HepG2 (cell line): ENCODE measurements around the gene IFT172. TPM values are rescaled to one million over a fixed set of nuclear protein-coding genes. Genes with fewer than 3 reads are reported as not detected.

Experiments used
- ARID2 ChIP-seq: sonication (generic); formaldehyde crosslinking; IDR thresholded peaks from 2 replicates; pipeline ENCODE4 v1.8.1; 2022; ENCODE audit warnings: mild to moderate bottlenecking, missing genetic modification reagents, borderline replicate concordance
- ATM ChIP-seq: fragments of 450-650 bp; IDR thresholded peaks from 2 replicates; pipeline ENCODE4 v1.7.1; 2017; ENCODE audit warnings: mild to moderate bottlenecking, borderline replicate concordance
- DNMT1 ChIP-seq: sonication (generic); formaldehyde crosslinking; IDR thresholded peaks from 2 replicates; pipeline ENCODE4 v1.5.1; 2020; ENCODE audit warnings: mild to moderate bottlenecking, missing genetic modification reagents
- KAT2B ChIP-seq: fragments of 150-350 bp; IDR thresholded peaks from 2 replicates; pipeline ENCODE4 v1.6.1; 2014; ENCODE audit warnings: low read depth, low read length, borderline replicate concordance
- KLF9 ChIP-seq: IDR thresholded peaks from 2 replicates; pipeline ENCODE4 v1.6.1; 2016; ENCODE audit warnings: low read depth
- MIXL1 ChIP-seq: IDR thresholded peaks from 2 replicates; pipeline ENCODE4 v1.6.1; 2016
- MXD4 ChIP-seq: IDR thresholded peaks from 2 replicates; pipeline ENCODE4 v1.6.1; 2016; ENCODE audit warnings: mild to moderate bottlenecking, missing biosample characterization, missing genetic modification reagents
- MZF1 ChIP-seq: sonication (generic); formaldehyde crosslinking; IDR thresholded peaks from 2 replicates; pipeline ENCODE4 v1.8.1; 2023; ENCODE audit warnings: mild to moderate bottlenecking, missing genetic modification reagents, borderline replicate concordance
- NFYB ChIP-seq: sonication (generic); formaldehyde crosslinking; IDR thresholded peaks from 2 replicates; pipeline ENCODE4 v1.4.0; 2020; ENCODE audit warnings: missing genetic modification reagents
- RFX1 ChIP-seq: fragments of 450-650 bp; IDR thresholded peaks from 2 replicates; pipeline ENCODE4 v1.6.1; 2017
- RFX5 ChIP-seq: IDR thresholded peaks from 2 replicates; pipeline ENCODE4 v1.6.1; 2011; ENCODE audit warnings: low read depth, low read length, improper control_type of control experiment
- ZBTB7B ChIP-seq: sonication (generic); formaldehyde crosslinking; IDR thresholded peaks from 2 replicates; pipeline ENCODE4 v1.4.0; 2020; ENCODE audit warnings: missing genetic modification reagents
- ZNF350 ChIP-seq: sonication (generic); formaldehyde crosslinking; IDR thresholded peaks from 2 replicates; pipeline ENCODE4 v1.4.0; 2020; ENCODE audit warnings: mild to moderate bottlenecking, low read depth, missing genetic modification reagents, borderline replicate concordance
- ZNF713 ChIP-seq: sonication (generic); formaldehyde crosslinking; IDR thresholded peaks from 2 replicates; pipeline ENCODE4 v1.4.0; 2020; ENCODE audit warnings: mild to moderate bottlenecking, missing genetic modification reagents
- ZNF737 ChIP-seq: sonication (generic); formaldehyde crosslinking; IDR thresholded peaks from 2 replicates; pipeline ENCODE4 v1.5.0; 2020; ENCODE audit warnings: missing genetic modification reagents, mild to moderate bottlenecking, borderline replicate concordance
- ZNF782 ChIP-seq: sonication (generic); formaldehyde crosslinking; IDR thresholded peaks from 2 replicates; pipeline ENCODE4 v1.4.0; 2020; ENCODE audit warnings: missing genetic modification reagents, mild to moderate bottlenecking, borderline replicate concordance
- polyA plus RNA-seq, 8 experiments: library from polyadenylated mRNA; depleted of rRNA in 3 of 8; stranded (reverse) in 7 of 8; unstranded in 1 of 8; fragments of >200 nt; fragmentation: Illumina TruSeq in 4 of 8; extraction: Trizol in 4 of 8; gene quantifications; 2 replicates each; pipeline versions ENCODE4 v1.2.1 to v1.2.3, GENCODE V29; 2011 to 2016; ENCODE audit warnings: low read depth in 4 of 8, missing spikeins in 1 of 8, mixed read lengths in 1 of 8; ENCODE audit not compliant: insufficient read depth in 1 of 8
- total RNA-seq, 5 experiments: library from RNA; depleted of rRNA; stranded (reverse); fragments of >200 nt; fragmentation: Illumina TruSeq; extraction: Trizol; gene quantifications; 2 replicates each; pipeline ENCODE4 v1.2.3, GENCODE V29; 2016; ENCODE audit warnings: low read depth in 1 of 5
- TF ChIP-seq, protein P1 (sequence below): sonication (generic); formaldehyde crosslinking; IDR thresholded peaks from 2 replicates; pipeline ENCODE4 v1.4.0; 2020; ENCODE audit warnings: mild to moderate bottlenecking, missing genetic modification reagents
- TF ChIP-seq, protein P2 (sequence below): sonication (generic); formaldehyde crosslinking; IDR thresholded peaks from 2 replicates; pipeline ENCODE4 v1.8.1; 2023; ENCODE audit warnings: mild to moderate bottlenecking, missing genetic modification reagents
- TF ChIP-seq, protein P3 (sequence below): sonication (generic); formaldehyde crosslinking; IDR thresholded peaks from 2 replicates; pipeline ENCODE4 v1.5.1; 2020; ENCODE audit warnings: mild to moderate bottlenecking, missing genetic modification reagents, moderate library complexity
- TF ChIP-seq, protein P4 (sequence below): IDR thresholded peaks from 2 replicates; pipeline ENCODE4 v1.6.1; 2016; ENCODE audit warnings: control low read depth

IFT172 gene
- total and polyA plus RNA-seq, 2 of the 13 experiments (the other 11 are each of a cell fraction or from before 2014, with no cell fraction given): 21.6 to 35.7 TPM

DNA sequence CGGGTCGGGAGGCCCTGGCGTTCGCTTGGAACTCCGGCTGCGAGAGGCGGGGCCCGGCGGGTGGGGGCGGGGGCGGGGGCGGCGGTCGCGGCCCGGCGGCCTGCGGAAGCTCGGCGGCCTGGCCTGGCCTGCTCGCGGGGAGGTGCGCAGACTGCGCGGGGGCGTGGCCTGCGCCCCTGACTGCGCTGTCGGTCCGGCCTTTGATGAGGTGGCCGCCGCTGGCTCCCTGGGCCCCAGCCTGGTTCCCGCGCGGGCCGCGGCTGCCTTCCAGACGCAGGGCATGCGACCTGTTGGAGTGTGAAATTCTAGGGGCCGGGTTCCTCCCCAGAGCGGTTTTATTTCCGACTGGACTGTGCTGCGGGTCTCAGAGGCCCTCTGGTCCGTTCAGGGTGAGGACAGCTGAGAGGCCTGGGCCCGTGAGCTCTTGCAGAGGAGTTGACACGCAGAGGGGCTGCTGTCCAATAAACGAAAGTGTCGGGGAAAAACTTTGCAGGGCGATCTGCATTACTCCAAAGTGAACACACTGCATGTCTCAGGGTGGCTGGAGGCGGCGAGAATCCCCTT, 60.5 kb downstream of the IFT172 start (continued):
- TF ChIP-seq, protein P1, sequence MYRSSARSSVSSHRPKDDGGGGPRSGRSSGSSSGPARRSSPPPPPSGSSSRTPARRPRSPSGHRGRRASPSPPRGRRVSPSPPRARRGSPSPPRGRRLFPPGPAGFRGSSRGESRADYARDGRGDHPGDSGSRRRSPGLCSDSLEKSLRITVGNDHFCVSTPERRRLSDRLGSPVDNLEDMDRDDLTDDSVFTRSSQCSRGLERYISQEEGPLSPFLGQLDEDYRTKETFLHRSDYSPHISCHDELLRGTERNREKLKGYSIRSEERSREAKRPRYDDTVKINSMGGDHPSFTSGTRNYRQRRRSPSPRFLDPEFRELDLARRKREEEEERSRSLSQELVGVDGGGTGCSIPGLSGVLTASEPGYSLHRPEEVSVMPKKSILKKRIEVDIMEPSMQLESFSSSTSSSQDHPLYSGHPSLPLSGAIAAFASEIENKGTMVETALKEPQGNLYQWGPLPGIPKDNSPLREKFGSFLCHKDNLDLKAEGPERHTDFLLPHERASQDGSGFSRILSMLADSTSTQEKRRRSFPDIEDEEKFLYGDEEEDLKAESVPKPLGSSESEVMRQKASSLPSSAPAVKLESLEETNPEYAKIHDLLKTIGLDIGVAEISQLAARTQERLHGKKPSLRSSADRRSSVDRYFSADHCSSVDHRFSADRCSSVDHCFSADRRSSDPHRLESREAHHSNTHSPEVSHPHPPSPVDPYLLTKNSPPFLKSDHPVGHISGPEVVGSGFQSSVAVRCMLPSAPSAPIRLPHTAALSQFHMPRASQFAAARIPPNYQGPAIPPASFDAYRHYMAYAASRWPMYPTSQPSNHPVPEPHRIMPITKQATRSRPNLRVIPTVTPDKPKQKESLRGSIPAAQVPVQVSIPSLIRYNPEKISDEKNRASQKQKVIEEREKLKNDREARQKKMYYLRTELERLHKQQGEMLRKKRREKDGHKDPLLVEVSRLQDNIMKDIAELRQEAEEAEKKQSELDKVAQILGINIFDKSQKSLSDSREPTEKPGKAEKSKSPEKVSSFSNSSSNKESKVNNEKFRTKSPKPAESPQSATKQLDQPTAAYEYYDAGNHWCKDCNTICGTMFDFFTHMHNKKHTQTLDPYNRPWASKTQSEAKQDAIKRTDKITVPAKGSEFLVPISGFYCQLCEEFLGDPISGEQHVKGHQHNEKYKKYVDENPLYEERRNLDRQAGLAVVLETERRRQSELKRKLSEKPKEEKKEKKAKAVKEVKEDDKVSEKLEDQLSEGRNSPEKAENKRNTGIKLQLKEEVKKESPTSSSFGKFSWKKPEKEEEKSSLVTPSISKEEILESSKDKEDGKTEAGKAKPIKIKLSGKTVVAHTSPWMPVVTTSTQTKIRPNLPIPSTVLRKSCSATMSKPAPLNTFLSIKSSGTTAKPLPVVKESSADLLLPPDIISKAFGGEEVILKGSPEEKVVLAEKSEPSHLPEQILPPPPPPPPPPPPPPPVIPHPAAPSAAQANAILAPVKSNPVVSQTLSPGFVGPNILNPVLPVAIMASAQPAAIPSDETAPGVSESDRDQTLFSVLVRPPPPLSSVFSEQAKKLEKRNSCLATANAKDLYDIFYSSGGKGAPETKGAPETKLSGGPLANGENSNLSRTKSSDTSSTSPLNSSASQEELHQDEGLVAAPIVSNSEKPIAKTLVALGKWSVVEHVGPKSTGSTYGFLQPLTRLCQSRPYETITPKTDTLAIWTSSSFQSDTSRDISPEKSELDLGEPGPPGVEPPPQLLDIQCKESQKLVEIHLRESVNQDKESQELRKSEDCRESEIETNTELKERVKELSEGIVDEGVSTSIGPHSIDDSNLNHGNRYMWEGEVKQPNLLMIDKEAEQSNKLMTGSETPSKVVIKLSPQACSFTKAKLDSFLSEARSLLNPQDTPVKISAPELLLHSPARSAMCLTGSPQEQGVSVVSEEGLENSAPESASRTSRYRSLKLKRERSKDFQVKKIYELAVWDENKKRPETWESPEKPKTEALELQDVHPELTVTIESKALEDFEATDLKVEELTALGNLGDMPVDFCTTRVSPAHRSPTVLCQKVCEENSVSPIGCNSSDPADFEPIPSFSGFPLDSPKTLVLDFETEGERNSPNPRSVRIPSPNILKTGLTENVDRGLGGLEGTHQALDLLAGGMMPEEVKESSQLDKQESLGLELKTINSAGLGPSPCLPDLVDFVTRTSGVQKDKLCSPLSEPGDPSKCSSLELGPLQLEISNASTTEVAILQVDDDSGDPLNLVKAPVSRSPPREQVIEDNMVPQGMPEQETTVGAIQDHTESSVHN: peak; percentile 69; the same call in 1 of the 2 replicates
- no peak for TF ChIP-seq ZNF737 (CRISPR knock-in tag)
- TF ChIP-seq KAT2B: no peak
- no peak; the same call in 1 of the 2 replicates for TF ChIP-seq ZBTB7B (CRISPR knock-in tag)
- TF ChIP-seq RFX1: no peak
- no peak for TF ChIP-seq MZF1 (CRISPR knock-in tag)
- no peak for TF ChIP-seq RFX5
- TF ChIP-seq ZNF350: no peak
- TF ChIP-seq NFYB (CRISPR knock-in tag): no peak
- no peak for TF ChIP-seq ARID2 (CRISPR knock-in tag)
- TF ChIP-seq DNMT1 (CRISPR knock-in tag): no peak
- TF ChIP-seq MXD4 (CRISPR knock-in tag): peak; percentile 38; the same call in 1 of the 2 replicates
- no peak for TF ChIP-seq MIXL1 (CRISPR knock-in tag)
- TF ChIP-seq, protein P2, sequence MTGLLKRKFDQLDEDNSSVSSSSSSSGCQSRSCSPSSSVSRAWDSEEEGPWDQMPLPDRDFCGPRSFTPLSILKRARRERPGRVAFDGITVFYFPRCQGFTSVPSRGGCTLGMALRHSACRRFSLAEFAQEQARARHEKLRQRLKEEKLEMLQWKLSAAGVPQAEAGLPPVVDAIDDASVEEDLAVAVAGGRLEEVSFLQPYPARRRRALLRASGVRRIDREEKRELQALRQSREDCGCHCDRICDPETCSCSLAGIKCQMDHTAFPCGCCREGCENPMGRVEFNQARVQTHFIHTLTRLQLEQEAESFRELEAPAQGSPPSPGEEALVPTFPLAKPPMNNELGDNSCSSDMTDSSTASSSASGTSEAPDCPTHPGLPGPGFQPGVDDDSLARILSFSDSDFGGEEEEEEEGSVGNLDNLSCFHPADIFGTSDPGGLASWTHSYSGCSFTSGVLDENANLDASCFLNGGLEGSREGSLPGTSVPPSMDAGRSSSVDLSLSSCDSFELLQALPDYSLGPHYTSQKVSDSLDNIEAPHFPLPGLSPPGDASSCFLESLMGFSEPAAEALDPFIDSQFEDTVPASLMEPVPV: no peak; the same call in 1 of the 2 replicates
- TF ChIP-seq, protein P3, sequence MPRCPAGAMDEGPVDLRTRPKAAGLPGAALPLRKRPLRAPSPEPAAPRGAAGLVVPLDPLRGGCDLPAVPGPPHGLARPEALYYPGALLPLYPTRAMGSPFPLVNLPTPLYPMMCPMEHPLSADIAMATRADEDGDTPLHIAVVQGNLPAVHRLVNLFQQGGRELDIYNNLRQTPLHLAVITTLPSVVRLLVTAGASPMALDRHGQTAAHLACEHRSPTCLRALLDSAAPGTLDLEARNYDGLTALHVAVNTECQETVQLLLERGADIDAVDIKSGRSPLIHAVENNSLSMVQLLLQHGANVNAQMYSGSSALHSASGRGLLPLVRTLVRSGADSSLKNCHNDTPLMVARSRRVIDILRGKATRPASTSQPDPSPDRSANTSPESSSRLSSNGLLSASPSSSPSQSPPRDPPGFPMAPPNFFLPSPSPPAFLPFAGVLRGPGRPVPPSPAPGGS (CRISPR knock-in tag): no peak
- TF ChIP-seq ZNF713: no peak
- TF ChIP-seq ZNF782: no peak
- TF ChIP-seq, protein P4, sequence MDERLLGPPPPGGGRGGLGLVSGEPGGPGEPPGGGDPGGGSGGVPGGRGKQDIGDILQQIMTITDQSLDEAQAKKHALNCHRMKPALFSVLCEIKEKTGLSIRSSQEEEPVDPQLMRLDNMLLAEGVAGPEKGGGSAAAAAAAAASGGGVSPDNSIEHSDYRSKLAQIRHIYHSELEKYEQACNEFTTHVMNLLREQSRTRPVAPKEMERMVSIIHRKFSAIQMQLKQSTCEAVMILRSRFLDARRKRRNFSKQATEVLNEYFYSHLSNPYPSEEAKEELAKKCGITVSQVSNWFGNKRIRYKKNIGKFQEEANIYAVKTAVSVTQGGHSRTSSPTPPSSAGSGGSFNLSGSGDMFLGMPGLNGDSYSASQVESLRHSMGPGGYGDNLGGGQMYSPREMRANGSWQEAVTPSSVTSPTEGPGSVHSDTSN: no peak
- no peak for TF ChIP-seq KLF9 (CRISPR knock-in tag)
- no peak for TF ChIP-seq ATM
